OCI-M1 (cell line): ENCODE measurements around the gene DKK2.

ENCODE experiments used
- DNase-seq: peaks from one replicate; lab custom pipeline; 2025; lab: John Stamatoyannopoulos, UW

Gene DKK2, protein sequence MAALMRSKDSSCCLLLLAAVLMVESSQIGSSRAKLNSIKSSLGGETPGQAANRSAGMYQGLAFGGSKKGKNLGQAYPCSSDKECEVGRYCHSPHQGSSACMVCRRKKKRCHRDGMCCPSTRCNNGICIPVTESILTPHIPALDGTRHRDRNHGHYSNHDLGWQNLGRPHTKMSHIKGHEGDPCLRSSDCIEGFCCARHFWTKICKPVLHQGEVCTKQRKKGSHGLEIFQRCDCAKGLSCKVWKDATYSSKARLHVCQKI

DNA sequence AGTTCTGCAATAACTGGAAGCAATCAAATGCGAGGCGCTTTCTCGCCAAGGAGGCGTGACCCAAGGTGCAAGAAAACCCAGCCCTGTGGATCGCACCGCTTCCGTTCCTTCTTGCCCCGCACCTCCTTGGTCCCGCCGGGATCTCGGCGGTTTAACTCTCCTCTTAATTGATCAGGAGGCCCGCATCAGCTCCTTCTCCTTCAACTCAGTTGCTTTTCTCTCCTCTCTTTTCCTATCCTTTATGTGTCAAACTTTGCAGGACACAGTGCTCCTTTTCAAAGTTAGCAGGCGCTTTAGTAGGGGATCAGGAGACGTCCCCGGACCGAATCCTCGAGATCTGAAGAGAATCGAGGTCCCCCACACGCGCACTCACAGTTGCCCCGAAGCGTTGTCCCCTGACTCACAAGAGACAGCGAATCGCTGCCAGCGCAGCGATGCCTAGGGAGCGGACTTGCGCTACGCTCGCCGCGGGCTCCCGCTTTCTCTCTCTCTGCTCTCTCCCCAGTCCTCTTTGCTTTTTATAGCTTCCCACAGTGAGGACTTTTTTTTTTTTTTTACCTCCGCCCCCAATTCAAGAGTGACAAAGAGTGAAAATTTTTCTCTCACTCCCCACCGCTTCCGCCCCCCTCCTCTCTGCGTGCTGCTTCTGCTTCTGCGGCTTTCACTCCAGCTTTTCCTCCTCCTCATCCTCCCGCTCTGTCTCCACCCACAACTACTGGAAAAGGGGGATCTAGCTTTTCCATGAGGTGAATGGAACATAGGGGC lies at the start of gene DKK2:
TSS of gene DKK2 (minus strand) at position 495 of the 765 bp plus-strand sequence. CDS start 722 bp downstream, outside the sequence.
- no peak for DNase-seq

- DNase-seq: no peak
Observed at GRCh38 chr4:107077192-107077591, 41.1 kb upstream of the DKK2 start.

DNA sequence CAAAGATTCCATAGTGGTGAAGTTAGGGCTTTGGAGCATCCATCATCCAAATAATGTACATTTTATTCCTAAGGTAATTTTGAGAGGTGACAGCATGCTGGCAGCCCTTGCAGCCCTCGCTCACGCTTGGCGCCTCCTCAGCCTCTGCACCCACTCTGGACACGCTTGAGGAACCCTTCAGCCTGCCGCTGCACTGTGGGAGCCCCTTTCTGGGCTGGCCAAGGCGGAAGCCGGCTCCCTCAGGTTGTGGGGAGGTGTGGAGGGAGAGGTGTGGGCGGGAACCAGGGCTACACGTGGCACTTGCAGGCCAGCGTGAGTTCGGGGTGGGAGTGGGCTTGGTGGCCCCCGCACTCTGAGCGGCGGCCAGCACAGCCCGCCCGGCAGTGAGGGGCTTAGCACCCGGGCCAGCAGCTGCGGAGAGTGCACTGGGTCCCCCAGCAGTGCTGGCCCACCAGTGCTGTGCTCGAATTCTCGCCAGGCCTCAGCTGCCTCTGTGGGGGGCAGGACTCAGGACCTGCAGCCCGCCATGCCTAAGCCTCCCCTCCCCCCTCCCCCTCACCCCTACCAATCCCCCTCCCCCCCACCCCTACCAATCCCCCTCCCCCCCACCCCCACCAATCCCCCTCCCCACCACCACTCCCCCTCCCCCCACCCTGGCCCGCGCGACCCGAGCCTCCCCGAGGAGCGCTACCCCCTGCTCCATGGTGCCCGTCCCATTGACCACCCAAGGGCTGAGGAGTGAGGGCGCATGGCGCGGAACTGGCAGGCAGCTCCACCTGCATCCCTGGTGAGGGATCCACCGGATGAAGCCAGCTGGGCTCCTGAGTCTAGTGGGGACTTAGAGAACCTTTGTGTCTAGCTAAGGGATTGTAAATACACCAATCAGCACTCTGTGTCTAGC lies 37.0 kb upstream of the DKK2 start:
- DNase-seq: no peak

- DNase-seq: no peak
Observed at GRCh38 chr4:107071108-107071507, 35.0 kb upstream of the DKK2 start.

DNA sequence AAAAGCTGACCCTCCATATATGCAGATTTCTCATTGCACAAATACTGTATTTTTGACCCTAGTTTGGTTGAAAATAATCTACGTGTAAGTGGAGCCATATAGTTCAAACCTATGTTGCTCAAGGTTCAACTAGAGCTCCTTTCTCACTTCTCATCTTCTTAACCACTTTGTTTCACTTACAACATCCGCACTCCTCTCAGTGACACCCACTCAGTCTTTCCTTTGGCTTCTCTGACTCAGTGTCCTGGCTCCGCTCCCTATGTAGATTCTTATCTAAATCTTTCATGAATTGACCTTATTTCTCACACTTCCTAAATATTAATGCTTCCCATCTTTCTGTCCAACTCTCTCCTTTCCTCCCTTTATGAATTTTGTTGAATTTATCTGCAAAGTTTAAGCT lies 32.9 kb upstream of the DKK2 start:
- no peak for DNase-seq

- no peak for DNase-seq
Observed at GRCh38 chr4:107068116-107068515, 32.0 kb upstream of the DKK2 start.

GRCh38 chr4:107066621-107067020 lies 30.5 kb upstream of the DKK2 start:
- peak; percentile 37 for DNase-seq

DNA sequence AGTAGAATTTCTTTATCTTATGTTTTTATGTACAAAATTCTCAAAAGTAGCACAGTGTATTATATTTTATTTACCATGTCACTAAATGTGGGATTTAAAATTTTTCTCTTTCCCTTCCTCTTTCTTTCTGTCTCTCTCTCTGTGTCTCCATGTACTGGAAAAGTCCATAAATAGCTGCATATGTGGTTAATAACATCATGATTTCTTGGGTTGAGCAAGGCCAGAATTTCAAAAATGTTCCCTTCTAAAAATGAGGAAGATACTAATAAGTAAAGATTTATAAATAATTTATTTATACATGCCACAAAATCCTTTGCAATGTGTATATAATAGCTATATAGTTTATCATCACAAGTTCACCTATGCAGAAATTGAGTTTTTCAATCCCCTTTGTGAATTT lies 29.1 kb upstream of the DKK2 start:
- no peak for DNase-seq

- DNase-seq: no peak
Observed at GRCh38 chr4:107060388-107060787, 24.3 kb upstream of the DKK2 start.

- no peak for DNase-seq
Observed at GRCh38 chr4:107058828-107059227, 22.7 kb upstream of the DKK2 start.

GRCh38 chr4:107050525-107051135 lies 14.5 kb upstream of the DKK2 start:
- peak; percentile 35 for DNase-seq

- no peak for DNase-seq
Observed at GRCh38 chr4:107046261-107046660, 10.1 kb upstream of the DKK2 start.

DNA sequence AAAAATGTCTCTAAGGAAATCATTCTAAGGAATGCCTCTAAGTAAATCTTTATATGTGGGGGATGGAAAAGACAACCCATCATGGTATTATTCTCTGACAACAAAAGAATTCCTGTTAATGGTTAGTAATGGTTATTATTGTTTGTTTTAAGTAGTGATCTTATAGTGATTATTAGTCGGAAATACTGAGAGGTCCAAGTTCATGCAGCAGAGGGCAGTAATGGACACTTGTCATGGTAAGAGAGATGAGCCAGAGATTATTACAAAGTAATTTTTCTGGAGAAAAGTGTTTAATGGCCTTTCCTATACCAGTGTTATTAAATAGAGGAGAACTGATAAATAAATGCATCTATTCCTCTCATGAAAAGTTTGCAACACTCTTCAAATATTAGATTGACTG lies 8.1 kb upstream of the DKK2 start:
- DNase-seq: no peak

DNA sequence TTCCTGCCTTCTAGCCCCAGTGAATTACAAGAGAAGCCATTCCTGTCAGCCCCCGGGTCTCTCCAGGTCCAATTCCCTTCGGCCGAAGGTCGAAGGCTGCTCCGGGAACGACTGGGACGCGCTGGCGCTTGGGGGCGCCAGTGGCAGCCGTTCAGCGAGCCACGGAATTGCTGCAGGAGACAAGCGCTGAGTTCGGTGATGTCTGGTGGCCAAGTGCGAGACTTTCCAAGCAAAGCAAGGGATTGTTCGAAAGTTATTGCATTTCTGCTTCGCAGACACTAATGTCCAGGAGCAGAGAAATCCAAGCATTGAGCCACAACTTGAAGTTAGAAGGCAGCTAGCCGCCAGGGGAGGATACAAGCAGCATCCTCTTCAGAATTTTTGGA lies 1.1 kb upstream of the DKK2 start:
- DNase-seq: no peak

DNA sequence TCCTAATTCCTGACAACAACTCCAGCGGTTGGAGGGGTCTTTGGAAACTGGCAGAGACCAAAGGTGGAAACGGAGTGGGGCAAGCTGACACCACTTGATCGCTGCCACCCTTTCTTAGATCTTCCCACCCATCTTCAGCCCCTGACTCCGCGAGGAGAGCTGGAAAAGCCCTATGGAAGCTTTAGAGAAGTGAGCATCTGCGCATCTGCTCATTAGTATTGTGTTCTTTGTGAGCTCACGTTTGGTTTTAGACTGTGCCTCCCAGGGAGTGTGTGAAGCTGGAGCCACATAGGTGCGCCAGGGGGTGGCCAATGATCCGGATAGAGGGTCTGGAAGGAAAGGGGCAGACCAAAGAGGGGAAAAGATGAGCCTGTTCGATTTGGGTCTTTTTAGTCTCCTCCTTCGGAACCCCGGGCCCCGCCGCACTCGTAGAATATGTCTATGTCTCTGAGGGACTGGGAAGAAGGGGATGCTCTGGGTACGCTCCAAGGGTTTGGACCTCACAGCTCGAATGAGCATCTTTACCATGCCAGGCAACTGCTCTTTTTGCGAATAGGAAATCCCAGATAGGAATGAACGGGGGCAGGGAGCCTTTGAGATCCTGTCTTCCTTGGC lies 578 bp upstream of the DKK2 start:
- DNase-seq: no peak

DNA sequence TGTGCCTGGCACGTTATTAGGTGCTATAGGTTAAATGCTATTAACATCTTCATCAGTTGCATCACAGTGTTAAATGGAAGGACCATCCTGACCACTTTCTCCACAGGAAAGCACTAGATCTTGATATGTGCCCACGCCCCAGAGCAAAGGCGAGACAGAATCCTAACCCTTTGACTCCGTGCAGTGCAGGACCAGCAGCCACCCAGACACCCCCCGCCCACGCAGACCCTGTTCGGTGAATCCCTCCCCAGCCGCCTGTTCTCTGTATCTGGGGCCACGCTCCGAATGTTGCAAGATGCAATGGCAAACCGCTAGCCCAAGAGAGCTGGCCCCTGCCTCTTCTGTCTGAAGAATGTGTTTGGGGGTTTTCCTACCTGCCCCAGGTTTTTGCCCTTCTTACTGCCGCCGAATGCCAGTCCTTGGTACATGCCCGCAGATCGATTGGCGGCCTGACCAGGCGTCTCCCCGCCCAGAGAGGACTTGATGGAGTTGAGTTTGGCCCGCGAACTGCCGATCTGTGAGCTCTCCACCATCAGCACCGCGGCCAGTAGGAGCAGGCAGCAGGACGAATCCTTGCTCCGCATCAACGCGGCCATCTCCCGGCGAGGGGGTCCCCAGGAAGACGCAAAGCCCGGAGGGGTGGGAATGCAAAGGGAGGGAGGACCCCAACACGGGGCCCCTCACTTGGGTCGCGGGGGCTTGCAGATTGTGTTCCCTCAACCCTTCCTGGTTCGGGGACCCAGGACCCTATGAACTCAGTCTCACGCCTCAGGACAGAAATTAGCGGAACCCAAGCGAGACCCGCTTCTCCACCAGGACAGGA lies 906 bp downstream of the DKK2 start:
- DNase-seq: no peak

- peak; percentile 17 for DNase-seq
Observed at GRCh38 chr4:107034091-107034995, 1.8 kb downstream of the DKK2 start.

DNA sequence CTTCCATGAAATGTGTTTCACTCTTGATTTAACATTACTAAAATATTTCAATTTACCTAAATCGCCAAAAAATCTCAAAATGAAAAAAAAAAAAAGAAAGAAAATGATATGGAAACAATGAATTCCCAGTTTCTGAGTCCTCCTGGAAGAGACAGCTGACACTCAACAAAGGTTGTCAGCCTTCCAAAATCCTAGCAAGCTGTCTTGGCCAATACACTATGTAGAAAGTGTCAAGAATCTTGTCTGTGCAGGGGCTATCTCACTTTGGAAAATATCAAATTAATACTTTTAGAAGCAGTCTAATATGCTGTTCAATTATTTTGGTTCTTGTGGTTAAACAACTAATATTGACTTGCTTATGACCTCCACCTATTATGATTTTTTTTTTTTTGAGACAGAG lies 8.7 kb downstream of the DKK2 start:
- DNase-seq: no peak

DNA sequence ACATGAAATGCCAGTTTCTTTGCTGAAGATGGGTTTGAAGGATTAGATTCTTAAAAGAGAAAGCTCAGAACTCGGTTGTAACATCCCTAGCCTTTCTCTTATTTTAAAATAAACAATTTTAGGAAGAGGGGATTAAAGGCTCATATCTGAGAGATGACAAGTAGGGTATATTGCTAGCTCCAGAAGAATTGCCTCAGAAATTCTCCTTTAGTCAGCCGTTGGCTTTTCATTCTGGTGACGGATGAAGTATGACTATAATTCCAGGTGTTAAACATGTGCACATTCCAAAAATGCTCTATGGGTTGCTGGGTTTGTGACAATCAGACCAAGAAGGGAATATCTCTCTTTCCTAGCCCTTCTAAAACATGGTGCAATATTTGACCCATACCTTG lies 17.8 kb downstream of the DKK2 start:
- DNase-seq: no peak
